Memory B cell (primary cell): ENCODE measurements around the gene VPS45.
"Not testable (repeated sequence)": the region's sequence is repeated elsewhere in the genome, so short reads cannot be mapped to it uniquely, and the experiment has no call there.

ENCODE experiments used
- ATAC-seq: fragments of 150-1000 bp; cut with Tn5 transposase; 2 replicates; pipeline ENCODE4 v1.10.0; 2021; ENCODE audit warnings: low read depth, mild to moderate bottlenecking, moderate library complexity
- DNase-seq, 2 donors: peaks; one replicate each; pipeline ENCODE4 v3.0.0; 2022; ENCODE audit warnings: low spot score in 2 of 2
- H3K27ac Mint-ChIP-seq: one replicate; pipeline ENCODE4 v1.8.0; 2022; ENCODE audit warnings: mild to moderate bottlenecking, moderate library complexity, mixed read lengths
- H3K27me3 Mint-ChIP-seq: one replicate; pipeline ENCODE4 v1.8.0; 2022; ENCODE audit warnings: mixed read lengths
- H3K36me3 Mint-ChIP-seq: one replicate; pipeline ENCODE4 v1.8.0; 2022; ENCODE audit warnings: mild to moderate bottlenecking, mixed read lengths
- H3K4me1 Mint-ChIP-seq: one replicate; pipeline ENCODE4 v1.8.0; 2022; ENCODE audit warnings: mixed read lengths
- H3K4me3 Mint-ChIP-seq: one replicate; pipeline ENCODE4 v1.8.0; 2022; ENCODE audit warnings: mild to moderate bottlenecking, moderate library complexity, mixed read lengths
- H3K9me3 Mint-ChIP-seq: one replicate; pipeline ENCODE4 v1.8.0; 2022; ENCODE audit warnings: mixed read lengths

VPS45 gene, protein sequence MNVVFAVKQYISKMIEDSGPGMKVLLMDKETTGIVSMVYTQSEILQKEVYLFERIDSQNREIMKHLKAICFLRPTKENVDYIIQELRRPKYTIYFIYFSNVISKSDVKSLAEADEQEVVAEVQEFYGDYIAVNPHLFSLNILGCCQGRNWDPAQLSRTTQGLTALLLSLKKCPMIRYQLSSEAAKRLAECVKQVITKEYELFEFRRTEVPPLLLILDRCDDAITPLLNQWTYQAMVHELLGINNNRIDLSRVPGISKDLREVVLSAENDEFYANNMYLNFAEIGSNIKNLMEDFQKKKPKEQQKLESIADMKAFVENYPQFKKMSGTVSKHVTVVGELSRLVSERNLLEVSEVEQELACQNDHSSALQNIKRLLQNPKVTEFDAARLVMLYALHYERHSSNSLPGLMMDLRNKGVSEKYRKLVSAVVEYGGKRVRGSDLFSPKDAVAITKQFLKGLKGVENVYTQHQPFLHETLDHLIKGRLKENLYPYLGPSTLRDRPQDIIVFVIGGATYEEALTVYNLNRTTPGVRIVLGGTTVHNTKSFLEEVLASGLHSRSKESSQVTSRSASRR

GRCh38 chr1:150067184-150068108, at the start of gene VPS45:
TSS of gene VPS45 (plus strand) at chr1:150067776. CDS start at chr1:150067858, 82 bp downstream.
- Mint-ChIP-seq H3K4me1 (peaks cover 15% of the 10 kb centered on the region), H3K27ac (peak within 1 kb of the TSS; percentile 94), H3K4me3 (peak within 1 kb of the TSS; percentile 98), H3K27me3 (no peaks in the 10 kb centered on the region), H3K9me3 (no peaks in the 10 kb centered on the region), H3K36me3 (peaks cover 9% of the 10 kb centered on the region)
- ATAC-seq (peak; percentile 80), DNase-seq (peak; percentile 51 to 70)

GRCh38 chr1:150018165-150018564, 49.4 kb upstream of the VPS45 start:
- H3K36me3 Mint-ChIP-seq, result no peaks in the 10 kb centered on the region
- no peak overlapping the region for H3K4me3 Mint-ChIP-seq
- DNase-seq, result no peak
- peaks cover 15% of the 10 kb centered on the region for H3K4me1 Mint-ChIP-seq
- H3K9me3 Mint-ChIP-seq, result no peaks in the 10 kb centered on the region
- ATAC-seq, result no peak
- H3K27ac Mint-ChIP-seq, result no peak overlapping the region
- peaks cover 9% of the 10 kb centered on the region for H3K27me3 Mint-ChIP-seq

DNA sequence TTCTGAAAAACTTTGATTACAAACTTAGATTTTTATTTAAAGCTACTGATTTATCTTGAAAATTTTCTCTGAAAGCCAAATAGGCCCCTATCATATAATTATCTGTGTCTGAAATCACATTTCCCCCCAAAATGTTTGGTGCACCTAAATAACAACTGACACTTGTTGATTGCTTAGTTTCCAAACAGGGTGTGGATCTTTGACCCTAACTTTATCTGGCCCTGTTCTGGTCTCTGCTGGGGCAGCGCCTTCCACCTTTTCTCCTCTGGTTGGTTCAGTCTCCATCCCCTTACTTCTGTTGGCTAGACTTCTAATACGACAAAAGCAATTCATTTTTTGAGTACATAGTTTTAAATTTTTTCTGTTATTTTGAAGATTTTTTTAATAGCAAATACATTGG, 46.9 kb upstream of the VPS45 start:
- no peak overlapping the region for H3K27ac Mint-ChIP-seq
- DNase-seq (no peak), ATAC-seq (no peak)
- peaks cover 14% of the 10 kb centered on the region for H3K27me3 Mint-ChIP-seq
- H3K36me3 Mint-ChIP-seq, result no peaks in the 10 kb centered on the region
- H3K4me1 Mint-ChIP-seq, result peaks cover 15% of the 10 kb centered on the region
- H3K4me3 Mint-ChIP-seq, result no peak overlapping the region
- H3K9me3 Mint-ChIP-seq, result no peaks in the 10 kb centered on the region

DNA sequence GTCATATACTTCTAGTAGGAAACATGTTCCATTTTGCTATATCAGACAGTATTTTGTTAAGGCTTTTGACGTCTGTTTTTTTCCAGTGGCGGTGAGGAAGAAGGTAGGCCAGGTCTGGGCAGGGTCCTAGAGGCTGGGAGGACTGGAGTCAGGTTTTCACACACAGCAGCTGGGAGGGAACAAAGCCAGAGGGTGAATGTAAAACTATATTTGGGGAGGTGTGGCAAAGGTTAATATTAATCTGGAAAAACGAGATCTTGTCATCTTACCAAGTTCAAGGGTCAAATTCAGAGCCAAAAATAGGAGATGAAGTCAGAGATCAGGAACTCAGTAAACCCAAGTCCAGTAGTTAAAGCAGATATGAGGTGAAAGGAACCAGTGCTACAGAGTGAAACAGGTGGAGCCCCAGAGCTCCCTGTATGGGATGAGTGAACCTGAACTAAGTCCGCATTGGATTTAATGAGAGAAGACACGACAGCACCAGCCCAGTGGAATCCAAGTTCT, 46.3 kb upstream of the VPS45 start:
- H3K27ac Mint-ChIP-seq, result no peak overlapping the region
- H3K4me1 Mint-ChIP-seq, result peaks cover 15% of the 10 kb centered on the region
- H3K4me3 Mint-ChIP-seq, result no peak overlapping the region
- DNase-seq, result no peak
- H3K36me3 Mint-ChIP-seq, result no peaks in the 10 kb centered on the region
- no peaks in the 10 kb centered on the region for H3K9me3 Mint-ChIP-seq
- peaks cover 14% of the 10 kb centered on the region for H3K27me3 Mint-ChIP-seq
- no peak for ATAC-seq

DNA sequence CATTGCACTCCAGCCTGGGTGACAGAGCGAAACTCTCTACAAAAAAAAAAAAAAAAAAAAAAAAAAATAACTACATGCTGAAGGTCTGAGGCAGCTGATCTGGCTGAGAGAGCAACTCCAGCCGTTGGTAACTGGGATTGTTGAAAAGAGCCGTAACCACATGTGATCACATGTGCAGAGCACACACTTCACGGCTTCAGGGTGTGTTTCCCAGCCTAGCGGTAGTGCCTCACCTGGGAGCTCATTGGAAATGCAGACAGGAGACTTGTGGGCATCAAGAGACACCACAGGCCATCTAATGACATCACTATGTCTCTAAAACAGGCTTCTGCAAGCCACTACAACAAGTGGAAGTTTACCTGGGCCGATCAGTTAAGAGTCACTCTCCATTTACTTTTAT, 45.2 kb upstream of the VPS45 start:
- H3K27ac Mint-ChIP-seq, result no peak overlapping the region
- peaks cover 14% of the 10 kb centered on the region for H3K27me3 Mint-ChIP-seq
- H3K4me1 Mint-ChIP-seq, result peaks cover 14% of the 10 kb centered on the region
- no peak overlapping the region for H3K4me3 Mint-ChIP-seq
- no peak for ATAC-seq
- H3K36me3 Mint-ChIP-seq, result no peaks in the 10 kb centered on the region
- no peak for DNase-seq
- no peaks in the 10 kb centered on the region for H3K9me3 Mint-ChIP-seq

GRCh38 chr1:150024156-150024555, 43.4 kb upstream of the VPS45 start:
- DNase-seq (no peak), ATAC-seq (no peak)
- Mint-ChIP-seq H3K9me3 (no peaks in the 10 kb centered on the region), H3K4me1 (peaks cover under 1% of the 10 kb centered on the region), H3K36me3 (no peaks in the 10 kb centered on the region), H3K4me3 (no peak overlapping the region), H3K27me3 (peaks cover 11% of the 10 kb centered on the region), H3K27ac (no peak overlapping the region)

GRCh38 chr1:150028322-150028721, 39.3 kb upstream of the VPS45 start:
- Mint-ChIP-seq H3K27me3 (peaks cover 5% of the 10 kb centered on the region), H3K27ac (no peak overlapping the region)

GRCh38 chr1:150034336-150034735, 33.2 kb upstream of the VPS45 start:
- Mint-ChIP-seq H3K27me3 (no peaks in the 10 kb centered on the region), H3K4me1 (no peaks in the 10 kb centered on the region), H3K9me3 (no peaks in the 10 kb centered on the region), H3K27ac (no peak overlapping the region), H3K4me3 (no peak overlapping the region), H3K36me3 (no peaks in the 10 kb centered on the region)
- DNase-seq (no peak), ATAC-seq (no peak)

More at GRCh38 chr1:150028322-150028721, 39.3 kb upstream of the VPS45 start:
- H3K9me3 Mint-ChIP-seq, result no peaks in the 10 kb centered on the region
- H3K36me3 Mint-ChIP-seq, result no peaks in the 10 kb centered on the region
- ATAC-seq (no peak), DNase-seq (no peak)
- H3K4me3 Mint-ChIP-seq, result no peak overlapping the region
- no peaks in the 10 kb centered on the region for H3K4me1 Mint-ChIP-seq

GRCh38 chr1:150049926-150050325, 17.6 kb upstream of the VPS45 start:
- DNase-seq (no peak), ATAC-seq (no peak)
- Mint-ChIP-seq H3K27ac (no peak overlapping the region), H3K36me3 (peaks cover 4% of the 10 kb centered on the region), H3K4me1 (peaks cover 14% of the 10 kb centered on the region), H3K9me3 (no peaks in the 10 kb centered on the region), H3K27me3 (peaks cover 3% of the 10 kb centered on the region), H3K4me3 (no peak overlapping the region)

DNA sequence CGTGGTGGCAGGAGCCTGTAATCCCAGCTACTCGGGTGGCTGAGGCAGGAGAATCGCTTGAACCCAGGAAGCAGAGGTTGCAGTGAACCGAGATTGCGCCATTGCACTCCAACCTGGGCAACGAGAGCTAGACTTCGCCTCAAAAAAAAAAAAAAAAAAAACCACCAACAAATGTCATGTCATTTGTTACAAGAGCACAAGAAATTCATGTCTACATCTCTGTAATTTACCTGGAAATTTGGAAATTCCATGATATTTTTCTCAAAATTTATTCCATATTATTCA, 16.5 kb upstream of the VPS45 start:
- Mint-ChIP-seq H3K4me1 (peaks cover 14% of the 10 kb centered on the region), H3K36me3 (peaks cover 4% of the 10 kb centered on the region), H3K9me3 (no peaks in the 10 kb centered on the region), H3K27me3 (peaks cover 3% of the 10 kb centered on the region), H3K27ac (no peak overlapping the region), H3K4me3 (no peak overlapping the region)
- ATAC-seq (no peak), DNase-seq (no peak)

DNA sequence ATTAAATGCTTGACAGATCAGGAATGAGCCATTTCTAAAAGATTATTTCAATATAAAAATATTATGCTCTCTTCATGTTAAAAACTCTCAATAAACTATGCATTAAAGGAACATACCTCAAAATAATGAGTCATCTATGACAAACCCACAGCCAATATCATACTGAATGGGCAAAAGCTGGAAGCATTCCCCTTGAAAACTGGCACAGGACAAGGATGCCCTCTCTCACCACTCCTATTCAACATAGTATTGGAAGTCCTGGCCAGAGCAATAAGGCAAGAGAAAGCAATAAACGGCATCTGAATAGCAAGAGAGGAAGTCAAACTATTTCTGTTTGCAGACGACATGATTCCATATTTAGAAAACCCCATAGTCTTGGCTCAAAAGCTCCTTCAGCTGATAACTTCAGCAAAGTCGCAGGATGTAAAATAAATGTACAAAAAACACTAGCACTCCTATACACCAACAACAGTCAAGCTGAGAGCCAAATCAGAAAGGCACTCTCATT, 15.6 kb upstream of the VPS45 start:
- H3K36me3 Mint-ChIP-seq, H3K27me3 Mint-ChIP-seq, H3K4me3 Mint-ChIP-seq, H3K27ac Mint-ChIP-seq, DNase-seq, H3K9me3 Mint-ChIP-seq, ATAC-seq: not testable (repeated sequence)
- peaks cover 14% of the 10 kb centered on the region for H3K4me1 Mint-ChIP-seq

GRCh38 chr1:150053926-150054325, 13.7 kb upstream of the VPS45 start:
- Mint-ChIP-seq H3K27me3 (no peaks in the 10 kb centered on the region), H3K27ac (no peak overlapping the region), H3K9me3 (no peaks in the 10 kb centered on the region), H3K4me1 (peaks cover 14% of the 10 kb centered on the region), H3K4me3 (no peak overlapping the region), H3K36me3 (no peaks in the 10 kb centered on the region)
- ATAC-seq (no peak), DNase-seq (no peak)

DNA sequence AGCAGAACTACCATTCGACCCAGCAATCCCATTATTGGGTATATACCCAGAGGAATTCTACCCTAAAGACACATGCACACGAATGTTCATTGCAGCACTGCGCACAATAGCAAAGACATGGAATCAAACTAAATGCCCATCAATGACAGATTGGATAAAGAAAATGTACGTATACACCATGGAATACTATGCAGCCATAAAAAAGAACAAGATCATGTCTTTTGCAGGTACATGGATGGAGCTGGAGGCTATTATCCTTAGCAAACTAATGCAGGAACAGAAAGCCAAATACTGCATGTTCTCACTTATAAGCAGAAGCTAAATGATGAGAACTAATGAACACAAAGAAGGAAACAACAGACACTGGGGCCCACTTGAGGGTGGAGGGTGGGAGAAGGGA, 12.1 kb upstream of the VPS45 start:
- H3K4me3 Mint-ChIP-seq, H3K27ac Mint-ChIP-seq, H3K36me3 Mint-ChIP-seq, H3K9me3 Mint-ChIP-seq, DNase-seq, ATAC-seq, H3K27me3 Mint-ChIP-seq: not testable (repeated sequence)
- peaks cover 14% of the 10 kb centered on the region for H3K4me1 Mint-ChIP-seq

GRCh38 chr1:150056407-150056806, 11.2 kb upstream of the VPS45 start:
- no peak overlapping the region for H3K4me3 Mint-ChIP-seq
- ATAC-seq (no peak), DNase-seq (no peak)
- H3K27me3 Mint-ChIP-seq, result no peaks in the 10 kb centered on the region
- no peaks in the 10 kb centered on the region for H3K36me3 Mint-ChIP-seq
- H3K27ac Mint-ChIP-seq, result no peak overlapping the region
- H3K4me1 Mint-ChIP-seq, result peaks cover 12% of the 10 kb centered on the region
- H3K9me3 Mint-ChIP-seq, result no peaks in the 10 kb centered on the region
